ENCODE results near the gene CHIT1. TPM values are rescaled to one million over a fixed set of nuclear protein-coding genes. Genes with fewer than 3 reads are reported as not detected.

CHIT1 gene
- polyA plus RNA-seq, 1 donor from 2014 or later = not detected

GRCh38 chr1:203173566-203173965 lies 55.9 kb downstream of the CHIT1 start:
- Histone ChIP-seq H2AFZ (ENCODE audit: low read depth, low read length) (no peak overlapping the region), H3K36me3 (ENCODE audit: insufficient read depth, low read length) (no peaks in the 10 kb centered on the region), H3K9me3 (ENCODE audit: low read length) (no peaks in the 10 kb centered on the region), H3K9me2 (ENCODE audit: insufficient read depth, low read length) (no peaks in the 10 kb centered on the region), H4K20me1 (ENCODE audit: insufficient read depth) (no peaks in the 10 kb centered on the region), H3F3A (ENCODE audit: insufficient read depth, low read length, poor library complexity, severe bottlenecking) (no peaks in the 10 kb centered on the region), H3K27ac (ENCODE audit: low read length) (no peak overlapping the region), H3K9ac (ENCODE audit: low read length) (no peak overlapping the region), H3K4me2 (ENCODE audit: low read length) (no peak overlapping the region), H3K79me2 (replicated peaks; ENCODE audit: insufficient read depth, low read length) (no peaks in the 10 kb centered on the region), H3K27me3 (ENCODE audit: insufficient read depth, low read depth, low read length) (no peaks in the 10 kb centered on the region), H3K4me3 (ENCODE audit: low read length) (no peak overlapping the region)
- TF ChIP-seq POLR2AphosphoS5 (IDR thresholded peaks at IDR 0.05) = no peak
- TF ChIP-seq SMC3 (conservative IDR thresholded peaks at IDR 0.05; ENCODE audit: poor library complexity) = no peak
- no peak for TF ChIP-seq REST (IDR thresholded peaks at IDR 0.05; ENCODE audit: borderline replicate concordance)
- TF ChIP-seq EZH2 (IDR thresholded peaks at IDR 0.05; ENCODE audit: borderline replicate concordance, insufficient read depth, low read length, poor library complexity, severe bottlenecking) = no peak
- TF ChIP-seq CTCF (IDR thresholded peaks at IDR 0.05; ENCODE audit: poor library complexity, severe bottlenecking) = no peak
- TF ChIP-seq RAD21 (conservative IDR thresholded peaks at IDR 0.05) = no peak

GRCh38 chr1:203173011-203173555 lies 56.4 kb downstream of the CHIT1 start:
- Histone ChIP-seq H3K27ac (ENCODE audit: low read length) (no peak overlapping the region), H3K36me3 (ENCODE audit: insufficient read depth, low read length) (no peaks in the 10 kb centered on the region)

More at GRCh38 chr1:203173011-203173555, 56.4 kb downstream of the CHIT1 start:
- TF ChIP-seq CTCF (IDR thresholded peaks at IDR 0.05; ENCODE audit: poor library complexity, severe bottlenecking) = no peak
- TF ChIP-seq POLR2AphosphoS5 (IDR thresholded peaks at IDR 0.05) = no peak
- no peak for TF ChIP-seq EZH2 (IDR thresholded peaks at IDR 0.05; ENCODE audit: borderline replicate concordance, insufficient read depth, low read length, poor library complexity, severe bottlenecking)
- TF ChIP-seq MXI1 (conservative IDR thresholded peaks at IDR 0.05; ENCODE audit: poor library complexity, severe bottlenecking) = no peak
- no peak for TF ChIP-seq RAD21 (conservative IDR thresholded peaks at IDR 0.05)
- no peak for TF ChIP-seq EP300 (conservative IDR thresholded peaks at IDR 0.05; ENCODE audit: poor library complexity, severe bottlenecking)
- TF ChIP-seq REST (IDR thresholded peaks at IDR 0.05; ENCODE audit: borderline replicate concordance) = no peak
- TF ChIP-seq TAF1 (IDR thresholded peaks at IDR 0.05; ENCODE audit: low read depth) = no peak
- no peak overlapping the region for H2AFZ ChIP-seq (ENCODE audit: low read depth, low read length)
- H3K9ac ChIP-seq (ENCODE audit: low read length) = no peak overlapping the region
- H3K4me2 ChIP-seq (ENCODE audit: low read length) = no peak overlapping the region
- H3K9me2 ChIP-seq (ENCODE audit: insufficient read depth, low read length) = no peaks in the 10 kb centered on the region
- H3K9me3 ChIP-seq (ENCODE audit: low read length) = no peaks in the 10 kb centered on the region
- no peaks in the 10 kb centered on the region for H3K79me2 ChIP-seq (replicated peaks; ENCODE audit: insufficient read depth, low read length)
- H3K4me3 ChIP-seq (ENCODE audit: low read length) = no peak overlapping the region
- H3K27me3 ChIP-seq (ENCODE audit: insufficient read depth, low read depth, low read length) = no peaks in the 10 kb centered on the region
- no peaks in the 10 kb centered on the region for H3F3A ChIP-seq (ENCODE audit: insufficient read depth, low read length, poor library complexity, severe bottlenecking)
- H4K20me1 ChIP-seq (ENCODE audit: insufficient read depth) = no peaks in the 10 kb centered on the region
